ENCODE results near the gene SIK1. TPM values are rescaled to one million over a fixed set of nuclear protein-coding genes. Genes with fewer than 3 reads are reported as not detected.
"Not testable (repeated sequence)": the region's sequence is repeated elsewhere in the genome, so short reads cannot be mapped to it uniquely, and the experiment has no call there.

The SIK1 gene
- total and polyA plus RNA-seq, 4 experiments from 2014 or later, result 0.35 TPM; not detected in 3

- H3K4me3 ChIP-seq (ENCODE audit: low read length in 2 of 2); H3K27ac ChIP-seq (ENCODE audit: low read depth, low read length); H3K27me3 Mint-ChIP-seq; H3K4me1 ChIP-seq (ENCODE audit: insufficient read depth, low read length); intact Hi-C loops (cut with micrococcal nuclease); CTCF ChIA-PET (ENCODE audit: partially characterized antibody); H3K36me3 Mint-ChIP-seq; H3K27me3 ChIP-seq (ENCODE audit: insufficient read depth, low read length); H3K36me3 ChIP-seq (ENCODE audit: insufficient read depth, low read length); H3K9me3 Mint-ChIP-seq; POLR2A ChIA-PET (ENCODE audit: partially characterized antibody); H3K9me3 ChIP-seq (ENCODE audit: control insufficient read depth in 1 of 2, low read length in 2 of 2); H3K4me1 Mint-ChIP-seq; H3K4me3 Mint-ChIP-seq; H3K27ac Mint-ChIP-seq; DNase-seq: not testable (repeated sequence)
Measured at GRCh38 chr21:43430830-43431416, 4.0 kb upstream of the SIK1 start.

GRCh38 chr21:43428964-43429363 is 2.0 kb upstream of the SIK1 start:
- H3K27ac Mint-ChIP-seq; intact Hi-C loops (cut with micrococcal nuclease); DNase-seq; H3K4me3 Mint-ChIP-seq; H3K4me1 ChIP-seq (ENCODE audit: insufficient read depth, low read length); H3K9me3 Mint-ChIP-seq; H3K27me3 Mint-ChIP-seq; H3K9me3 ChIP-seq (ENCODE audit: control insufficient read depth in 1 of 2, low read length in 2 of 2); H3K4me3 ChIP-seq (ENCODE audit: low read length in 2 of 2); H3K36me3 Mint-ChIP-seq; POLR2A ChIA-PET (ENCODE audit: partially characterized antibody); H3K36me3 ChIP-seq (ENCODE audit: insufficient read depth, low read length); CTCF ChIA-PET (ENCODE audit: partially characterized antibody); H3K4me1 Mint-ChIP-seq; H3K27me3 ChIP-seq (ENCODE audit: insufficient read depth, low read length); H3K27ac ChIP-seq (ENCODE audit: low read depth, low read length): not testable (repeated sequence)

DNA sequence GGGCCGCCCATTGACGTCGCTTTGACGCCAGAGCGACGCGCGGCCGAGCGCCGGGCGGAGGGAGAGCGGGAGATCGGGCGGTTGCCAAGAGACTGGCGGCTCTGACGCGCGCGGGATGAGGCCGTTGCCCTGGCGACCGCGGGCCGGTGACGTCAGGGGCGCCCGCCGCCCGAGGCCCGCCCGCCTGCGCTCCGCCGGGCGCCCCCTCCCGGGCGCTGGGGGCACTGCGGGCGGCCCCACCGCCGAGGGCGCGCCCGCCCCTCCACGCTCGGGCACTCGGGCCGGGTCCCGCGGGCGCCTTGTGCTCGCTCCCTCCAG is 270 bp upstream of the SIK1 start:
- H3K27me3 ChIP-seq (ENCODE audit: insufficient read depth, low read length); H3K36me3 Mint-ChIP-seq; H3K4me1 ChIP-seq (ENCODE audit: insufficient read depth, low read length); DNase-seq; CTCF ChIA-PET (ENCODE audit: partially characterized antibody); H3K4me1 Mint-ChIP-seq; H3K27ac Mint-ChIP-seq; H3K27ac ChIP-seq (ENCODE audit: low read depth, low read length); H3K4me3 Mint-ChIP-seq; POLR2A ChIA-PET (ENCODE audit: partially characterized antibody); H3K27me3 Mint-ChIP-seq; H3K9me3 ChIP-seq (ENCODE audit: control insufficient read depth in 1 of 2, low read length in 2 of 2); H3K4me3 ChIP-seq (ENCODE audit: low read length in 2 of 2); H3K36me3 ChIP-seq (ENCODE audit: insufficient read depth, low read length); H3K9me3 Mint-ChIP-seq; intact Hi-C loops (cut with micrococcal nuclease): not testable (repeated sequence)

DNA sequence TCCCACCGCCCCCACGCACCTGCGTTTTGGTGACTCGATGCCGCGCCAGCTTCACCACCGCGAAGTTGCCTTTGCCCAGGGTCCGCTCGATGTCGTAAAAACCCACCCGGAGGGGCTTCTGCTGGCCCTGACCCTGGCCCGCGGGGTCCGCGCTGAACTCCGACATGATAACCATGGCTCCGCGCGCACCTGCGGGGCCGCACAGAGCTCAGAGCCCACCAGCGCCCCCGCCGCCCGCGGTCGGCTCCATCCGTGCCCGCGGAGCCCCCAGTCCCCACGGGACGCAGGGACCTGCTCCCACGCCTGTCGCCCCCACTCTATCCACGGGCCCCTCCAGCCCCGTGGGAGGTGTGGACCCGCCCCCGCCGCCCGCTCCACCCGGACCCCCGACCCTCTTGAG is 927 bp downstream of the SIK1 start:
- intact Hi-C loops (cut with micrococcal nuclease); POLR2A ChIA-PET (ENCODE audit: partially characterized antibody); H3K4me3 ChIP-seq (ENCODE audit: low read length in 2 of 2); H3K27ac ChIP-seq (ENCODE audit: low read depth, low read length); H3K4me3 Mint-ChIP-seq; H3K27ac Mint-ChIP-seq; H3K4me1 Mint-ChIP-seq; H3K27me3 ChIP-seq (ENCODE audit: insufficient read depth, low read length); H3K9me3 Mint-ChIP-seq; H3K27me3 Mint-ChIP-seq; CTCF ChIA-PET (ENCODE audit: partially characterized antibody); H3K36me3 ChIP-seq (ENCODE audit: insufficient read depth, low read length); H3K4me1 ChIP-seq (ENCODE audit: insufficient read depth, low read length); H3K36me3 Mint-ChIP-seq; DNase-seq; H3K9me3 ChIP-seq (ENCODE audit: control insufficient read depth in 1 of 2, low read length in 2 of 2): not testable (repeated sequence)

- H3K4me3 ChIP-seq (ENCODE audit: low read length in 2 of 2); H3K27me3 ChIP-seq (ENCODE audit: insufficient read depth, low read length); H3K27me3 Mint-ChIP-seq; intact Hi-C loops (cut with micrococcal nuclease); H3K9me3 ChIP-seq (ENCODE audit: control insufficient read depth in 1 of 2, low read length in 2 of 2); H3K4me1 Mint-ChIP-seq; POLR2A ChIA-PET (ENCODE audit: partially characterized antibody); H3K36me3 ChIP-seq (ENCODE audit: insufficient read depth, low read length); H3K4me3 Mint-ChIP-seq; DNase-seq; H3K27ac ChIP-seq (ENCODE audit: low read depth, low read length); H3K36me3 Mint-ChIP-seq; CTCF ChIA-PET (ENCODE audit: partially characterized antibody); H3K27ac Mint-ChIP-seq; H3K4me1 ChIP-seq (ENCODE audit: insufficient read depth, low read length); H3K9me3 Mint-ChIP-seq: not testable (repeated sequence)
Measured at GRCh38 chr21:43419475-43419874, 7.5 kb downstream of the SIK1 start.

GRCh38 chr21:43414576-43414975 is 12.4 kb downstream of the SIK1 start:
- H3K27ac ChIP-seq (ENCODE audit: low read depth, low read length); H3K27me3 Mint-ChIP-seq; DNase-seq; H3K9me3 Mint-ChIP-seq; H3K4me1 Mint-ChIP-seq; H3K9me3 ChIP-seq (ENCODE audit: control insufficient read depth in 1 of 2, low read length in 2 of 2); H3K36me3 ChIP-seq (ENCODE audit: insufficient read depth, low read length); POLR2A ChIA-PET (ENCODE audit: partially characterized antibody); H3K36me3 Mint-ChIP-seq; H3K4me3 ChIP-seq (ENCODE audit: low read length in 2 of 2); CTCF ChIA-PET (ENCODE audit: partially characterized antibody); H3K4me1 ChIP-seq (ENCODE audit: insufficient read depth, low read length); intact Hi-C loops (cut with micrococcal nuclease); H3K27me3 ChIP-seq (ENCODE audit: insufficient read depth, low read length): not testable (repeated sequence)
- Mint-ChIP-seq H3K4me3 (peak overlapping the region in 1 of 8 donors; percentile 43), H3K27ac (peak overlapping the region in 2 of 7 donors; percentile 70 to 77)

DNA sequence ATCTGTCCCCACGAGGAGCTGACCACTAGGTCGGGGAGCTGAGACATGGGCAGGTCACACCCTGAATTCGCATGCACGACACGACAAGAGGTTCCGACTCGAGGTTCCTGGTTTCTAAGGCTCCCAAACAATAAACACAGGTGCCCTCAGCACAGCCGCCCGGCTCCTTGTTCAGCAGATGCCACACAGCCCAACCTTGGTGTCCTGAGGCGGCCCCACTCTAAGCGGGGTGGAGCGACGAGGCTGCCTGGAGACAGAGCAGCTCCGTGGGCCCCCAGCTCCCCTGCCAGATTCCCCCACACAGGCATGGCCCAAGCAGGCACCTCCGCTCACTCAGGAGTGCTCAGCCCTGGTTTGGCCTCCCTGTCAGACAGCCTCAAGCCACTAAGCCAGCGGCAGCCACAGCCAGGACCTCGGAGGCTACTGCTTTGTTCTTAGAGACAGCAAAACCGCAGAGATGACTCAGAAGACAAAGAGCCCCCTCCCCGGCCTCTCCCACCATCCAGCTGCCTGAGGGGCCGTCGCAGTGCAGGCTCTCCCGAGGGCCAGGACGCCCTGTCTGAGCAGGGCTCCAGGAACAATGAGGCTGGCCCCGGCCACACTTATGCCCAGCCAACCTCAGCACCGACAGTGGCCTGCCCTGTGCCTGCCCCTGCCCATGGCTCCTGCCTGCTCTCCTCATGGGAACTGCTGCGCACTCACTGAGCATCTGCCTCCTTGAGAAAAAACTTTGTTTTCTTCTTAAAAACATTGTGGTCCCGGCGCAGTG is 14.7 kb downstream of the SIK1 start:
- H3K27me3 ChIP-seq (ENCODE audit: insufficient read depth, low read length); H3K27me3 Mint-ChIP-seq; H3K4me3 Mint-ChIP-seq: not testable (repeated sequence)

More for the DNA sequence above, 14.7 kb downstream of the SIK1 start:
- H3K9me3 Mint-ChIP-seq; POLR2A ChIA-PET (ENCODE audit: partially characterized antibody); H3K4me1 Mint-ChIP-seq; H3K27ac Mint-ChIP-seq; H3K27ac ChIP-seq (ENCODE audit: low read depth, low read length); CTCF ChIA-PET (ENCODE audit: partially characterized antibody); H3K4me1 ChIP-seq (ENCODE audit: insufficient read depth, low read length); H3K36me3 ChIP-seq (ENCODE audit: insufficient read depth, low read length); H3K4me3 ChIP-seq (ENCODE audit: low read length in 2 of 2); H3K36me3 Mint-ChIP-seq; DNase-seq; intact Hi-C loops (cut with micrococcal nuclease); H3K9me3 ChIP-seq (ENCODE audit: control insufficient read depth in 1 of 2, low read length in 2 of 2): not testable (repeated sequence)
